ENCODE data around the gene BLNK.
"Not testable (repeated sequence)": the region's sequence is repeated elsewhere in the genome, so short reads cannot be mapped to it uniquely, and the experiment has no call there.

Gene BLNK

DNA sequence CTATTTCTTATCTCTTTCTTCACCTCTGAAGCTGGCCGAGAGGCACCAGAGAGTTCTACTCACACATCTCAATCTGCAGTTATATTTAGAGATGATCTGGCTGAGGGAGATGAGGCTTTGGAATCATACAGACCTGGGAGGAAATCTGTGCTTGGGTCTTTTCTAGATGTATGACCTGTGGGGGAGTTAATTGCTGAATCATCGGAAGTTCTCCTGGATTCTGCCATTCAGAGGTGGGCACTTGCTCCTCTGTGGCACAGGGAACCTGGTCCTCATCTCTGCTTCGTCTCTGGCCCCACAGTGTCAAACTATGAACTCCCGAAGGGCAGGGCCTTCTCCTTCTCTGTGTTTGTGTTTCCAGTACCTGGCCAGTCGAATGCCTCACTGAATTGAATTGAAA lies 52.5 kb downstream of the BLNK start:
- DNase-seq = no peak

DNA sequence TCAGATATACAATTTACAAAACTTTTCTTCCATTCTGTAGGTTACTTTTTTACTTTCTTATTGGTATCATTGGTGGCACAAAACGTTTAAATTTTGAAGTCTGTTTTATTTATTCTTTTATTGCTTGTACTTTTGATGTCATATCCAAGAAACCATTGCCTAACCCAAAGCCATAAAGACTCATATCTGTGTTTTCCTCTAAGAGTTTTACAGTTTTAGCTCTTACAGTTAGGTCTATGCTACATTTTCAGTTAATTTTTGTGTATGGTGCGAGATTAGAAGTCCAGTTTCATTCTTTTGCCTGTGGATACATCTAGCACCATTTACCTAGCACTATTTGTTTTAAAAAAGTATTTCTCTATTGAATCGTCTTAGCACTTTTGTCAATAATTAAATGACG lies 53.7 kb downstream of the BLNK start:
- no peak for DNase-seq

DNA sequence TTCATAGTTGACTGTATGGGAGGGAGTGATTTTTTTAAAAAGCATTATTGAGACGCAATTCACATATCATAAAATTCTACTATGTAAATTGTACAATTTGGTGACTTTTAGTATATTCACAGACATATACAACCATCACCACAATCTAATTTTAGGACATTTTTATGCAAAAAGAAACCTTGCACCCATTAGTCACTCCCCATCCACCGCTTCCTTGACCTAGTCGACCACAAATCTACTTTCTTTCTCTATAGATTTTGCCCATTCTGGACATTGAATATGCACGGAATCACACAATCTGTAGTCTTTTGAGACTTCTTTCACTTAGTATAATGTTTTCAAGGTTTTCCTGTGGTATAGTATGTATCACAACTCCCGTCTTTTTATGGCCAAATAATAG lies 54.6 kb downstream of the BLNK start:
- DNase-seq = no peak

DNA sequence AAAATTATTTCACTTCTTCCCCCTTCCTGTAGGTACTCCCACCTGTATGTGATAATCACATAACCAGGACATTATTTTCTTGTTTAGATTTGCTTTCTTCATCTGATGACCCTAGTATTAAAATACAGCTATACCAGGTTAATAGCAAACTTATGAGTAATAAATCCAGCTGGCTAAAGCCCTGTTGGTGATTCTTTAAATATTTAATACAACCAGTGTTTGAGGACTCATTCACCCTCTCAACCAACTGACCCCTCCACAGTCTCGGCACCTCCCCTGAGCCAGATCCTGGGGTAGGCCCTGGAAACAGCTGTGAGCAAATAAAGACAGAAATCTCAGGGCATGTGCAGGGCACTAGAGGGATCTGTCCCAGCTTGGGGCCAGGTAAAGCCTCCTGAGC lies 58.5 kb downstream of the BLNK start:
- no peak for DNase-seq

DNA sequence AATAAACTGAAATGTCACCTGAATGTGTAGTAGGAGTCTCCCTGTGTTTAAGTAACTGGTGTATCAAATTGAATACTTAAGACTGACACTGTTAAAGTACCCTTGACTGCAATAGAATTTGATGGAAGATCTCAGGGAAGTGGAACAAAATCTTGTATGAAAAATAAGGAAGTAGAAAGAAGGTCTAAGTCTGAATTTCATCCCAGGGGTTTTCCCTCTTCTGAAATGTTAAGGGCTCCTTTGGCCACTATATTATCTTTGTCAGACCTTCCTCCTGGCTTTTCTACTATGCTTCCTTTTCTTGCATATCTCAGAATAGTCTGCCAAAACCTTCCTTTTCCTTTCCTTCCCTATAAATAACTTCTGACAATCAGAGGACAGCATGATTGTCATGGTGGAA lies 59.6 kb downstream of the BLNK start:
- DNase-seq = no peak

DNA sequence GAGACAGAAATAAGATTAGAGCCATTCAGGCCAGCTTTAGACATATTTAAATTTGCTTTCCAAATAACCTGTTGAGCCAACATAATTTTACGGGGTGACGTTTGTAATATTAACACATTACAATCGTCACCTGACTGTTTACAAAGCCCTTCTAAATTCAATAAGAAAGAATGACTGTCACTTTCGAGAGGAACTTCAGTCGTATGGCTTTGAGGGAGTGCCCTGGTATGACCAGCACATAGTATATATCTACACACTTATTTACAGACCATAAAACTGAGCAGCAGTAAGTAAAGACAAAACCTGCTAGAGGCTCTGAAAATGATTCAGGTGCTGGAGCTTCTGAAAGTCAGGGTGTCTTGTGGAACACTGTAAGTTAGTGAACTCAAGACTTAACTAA lies 62.4 kb downstream of the BLNK start:
- no peak for DNase-seq

DNA sequence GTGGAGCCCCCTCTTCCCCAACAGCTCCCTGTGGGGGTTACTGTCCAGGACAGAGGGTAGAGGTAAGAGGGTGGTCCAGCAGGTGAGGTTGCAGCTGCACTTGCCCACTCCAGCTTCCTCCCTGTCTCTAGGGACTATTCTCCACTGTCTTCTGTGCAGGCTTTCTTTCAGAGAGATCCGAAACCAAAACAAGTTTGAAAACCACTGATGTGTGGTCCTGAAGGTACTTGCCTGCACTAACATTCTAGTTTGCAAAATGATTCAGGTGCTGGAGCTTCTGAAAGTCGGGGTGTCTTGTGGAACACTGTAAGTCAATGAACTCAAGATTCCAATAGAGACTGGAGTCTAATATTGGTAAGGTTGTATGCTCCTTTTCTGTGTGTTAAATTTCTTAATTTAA lies 63.1 kb downstream of the BLNK start:
- DNase-seq = no peak

DNA sequence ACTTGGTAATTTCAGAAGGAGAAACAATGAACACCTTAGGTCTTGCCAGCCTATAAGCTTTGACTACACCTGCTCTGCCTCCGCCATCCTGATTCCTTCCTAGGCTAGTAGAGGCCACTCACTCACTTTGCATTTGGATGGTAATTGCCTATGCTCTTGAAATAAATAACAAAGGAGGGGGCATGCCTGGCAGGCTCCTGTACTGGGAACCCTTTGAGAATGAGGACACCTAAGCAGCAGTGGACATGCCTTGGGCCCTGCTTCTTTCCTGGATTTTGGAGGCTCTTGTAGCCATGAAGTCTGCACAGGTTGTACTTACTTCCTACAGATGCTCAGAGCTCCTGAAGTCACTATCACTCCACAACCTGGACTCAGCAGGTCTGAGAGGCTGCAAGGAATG lies 65.8 kb downstream of the BLNK start:
- no peak for DNase-seq

DNA sequence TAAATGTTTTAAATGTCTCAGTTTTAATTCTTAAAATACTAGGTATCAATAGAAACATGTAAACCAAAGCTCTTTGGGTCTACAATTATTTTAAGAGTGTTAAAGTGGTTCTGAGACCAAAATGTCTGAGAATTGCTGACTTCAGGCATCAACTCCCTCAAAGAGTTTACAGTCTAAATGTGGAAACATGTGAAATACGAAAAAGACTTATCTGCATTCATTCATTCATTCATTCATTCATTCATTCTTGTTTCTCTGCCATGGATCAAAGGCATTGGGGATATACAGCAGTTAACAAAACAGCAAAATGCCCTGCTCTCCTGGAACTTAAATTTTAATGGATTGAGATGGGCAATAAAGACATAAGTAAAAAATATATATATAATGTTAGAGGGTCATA lies 69.8 kb downstream of the BLNK start:
- no peak for DNase-seq

DNA sequence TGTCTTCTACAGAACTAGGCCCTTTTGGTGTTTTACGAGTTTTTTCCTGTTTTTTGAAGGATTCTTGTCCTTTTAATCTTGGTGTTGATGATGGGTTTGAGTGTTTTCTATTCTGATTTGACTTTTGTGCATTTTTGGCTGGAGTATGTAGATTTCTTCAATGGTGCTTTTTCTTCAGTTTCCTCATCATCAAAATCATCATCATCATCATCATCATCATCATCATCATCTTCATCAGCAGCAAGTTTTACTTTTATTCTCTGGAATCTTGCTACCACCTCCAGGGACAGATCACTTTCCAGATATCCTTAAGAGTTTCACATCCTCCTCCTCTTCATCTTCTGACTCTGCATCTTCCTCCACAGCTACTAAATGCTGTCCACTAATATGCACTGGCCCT lies 81.9 kb downstream of the BLNK start:
- not testable (repeated sequence) for DNase-seq

DNA sequence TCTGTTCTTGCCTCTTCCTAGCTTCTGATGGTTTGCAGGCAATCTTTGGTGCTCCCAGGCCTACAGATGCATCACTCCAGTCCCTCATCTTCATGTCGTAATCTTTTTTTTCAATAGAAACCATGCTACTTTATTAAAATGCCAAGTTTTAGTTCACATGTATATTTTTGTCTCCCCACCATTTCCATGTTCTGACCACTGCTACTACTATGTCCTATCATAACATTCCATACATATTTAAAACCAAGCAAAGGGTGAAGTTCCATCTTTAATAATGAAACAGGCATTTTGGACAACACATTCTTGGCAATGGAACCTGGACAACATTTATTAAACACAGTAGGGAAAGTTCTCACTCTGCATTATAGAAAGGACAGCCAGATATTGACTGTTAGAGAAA lies 82.5 kb downstream of the BLNK start:
- DNase-seq = no peak

DNA sequence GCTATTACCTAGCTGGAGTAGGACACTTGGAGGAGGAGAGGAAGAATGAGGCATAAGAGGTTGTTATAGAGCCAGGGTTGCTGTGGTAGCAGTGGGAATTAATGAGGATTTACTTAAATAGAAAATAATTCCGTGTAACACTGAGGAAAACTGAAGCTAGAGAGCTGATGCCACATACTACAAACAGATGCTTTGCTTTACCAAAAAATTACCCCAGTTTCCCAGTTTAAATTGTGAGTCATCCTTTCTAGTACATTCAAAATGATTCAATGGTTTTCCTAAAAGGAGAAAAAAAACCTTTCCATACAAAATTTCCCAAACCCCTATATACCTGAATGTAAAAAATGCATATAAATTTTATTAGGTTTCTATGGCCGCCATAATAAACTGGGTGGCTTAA lies 82.9 kb downstream of the BLNK start:
- DNase-seq = no peak

DNA sequence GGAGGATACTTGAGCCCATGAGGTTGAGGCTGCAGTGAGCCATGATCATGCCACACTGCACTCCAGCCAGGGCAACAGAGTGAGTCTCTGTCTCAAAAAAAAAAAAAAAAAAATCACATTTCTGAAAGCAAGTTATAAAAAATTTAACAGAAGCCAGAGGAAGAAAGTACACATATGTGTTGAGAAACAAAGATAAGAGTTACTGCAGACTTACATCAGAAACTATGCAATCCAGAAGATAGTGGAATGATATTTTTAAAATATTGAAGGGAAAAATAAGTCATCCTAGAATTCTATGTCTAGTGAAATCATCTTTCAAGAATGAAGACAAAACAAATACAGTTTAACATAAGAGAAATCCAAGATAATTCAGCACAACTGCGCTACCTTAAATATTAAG lies 94.4 kb downstream of the BLNK start:
- DNase-seq = no peak

DNA sequence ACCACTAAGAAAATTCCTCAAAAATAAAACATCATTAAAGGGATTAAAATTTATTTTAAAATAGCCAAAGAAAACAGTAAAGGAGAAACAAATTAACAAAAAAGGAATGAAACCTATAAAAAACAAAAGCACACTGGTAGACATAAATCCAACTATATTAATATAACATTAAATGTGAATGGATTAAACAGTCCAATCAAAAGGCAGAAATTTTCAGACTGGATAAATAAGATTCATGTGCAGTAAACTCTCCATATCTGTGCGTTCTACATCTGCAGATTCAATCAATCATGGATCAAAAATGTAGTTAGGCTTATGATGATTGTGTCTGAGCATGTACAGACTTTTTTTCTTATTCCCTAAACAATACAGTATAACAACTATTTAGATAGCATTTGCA lies 98.7 kb downstream of the BLNK start:
- no peak for DNase-seq

DNA sequence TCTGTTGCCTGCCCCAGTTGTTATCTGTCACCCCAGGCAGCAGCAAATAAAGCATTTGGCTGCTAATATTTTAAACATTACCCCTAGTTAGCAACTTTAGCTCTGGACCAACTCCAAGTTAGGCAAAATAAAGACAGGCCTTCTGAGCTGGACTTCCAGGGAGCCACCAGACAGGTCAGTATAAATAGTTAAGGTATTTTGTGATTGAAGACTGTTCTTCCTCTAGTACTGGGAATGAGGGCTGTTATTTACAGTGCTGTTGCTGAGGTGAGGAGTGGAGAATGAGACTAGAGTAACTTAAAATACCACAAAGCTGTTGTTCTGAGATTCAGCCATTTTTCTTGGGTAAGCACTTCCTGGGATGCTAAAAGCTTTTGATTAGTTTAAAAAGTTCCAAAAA lies 101.1 kb downstream of the BLNK start:
- no peak for DNase-seq

DNA sequence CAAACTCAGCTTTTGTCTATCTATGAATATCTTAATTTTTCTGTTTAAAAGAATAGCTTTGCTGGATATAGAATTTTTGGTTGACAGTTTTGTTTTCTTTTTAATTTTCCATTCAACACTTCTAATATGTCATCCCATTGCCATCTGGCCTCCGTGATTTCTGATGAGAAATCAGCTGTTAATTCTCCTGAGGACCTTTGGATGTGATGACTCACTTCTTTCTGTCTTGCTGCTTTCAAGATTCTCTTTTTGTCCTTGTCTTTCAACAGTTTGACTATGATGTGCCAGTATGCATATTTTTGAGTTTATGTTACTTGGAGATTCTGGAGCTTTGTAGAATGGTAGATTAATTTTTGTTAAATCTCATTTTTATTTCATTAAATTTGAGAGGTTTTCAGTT lies 102.8 kb downstream of the BLNK start:
- DNase-seq = no peak

DNA sequence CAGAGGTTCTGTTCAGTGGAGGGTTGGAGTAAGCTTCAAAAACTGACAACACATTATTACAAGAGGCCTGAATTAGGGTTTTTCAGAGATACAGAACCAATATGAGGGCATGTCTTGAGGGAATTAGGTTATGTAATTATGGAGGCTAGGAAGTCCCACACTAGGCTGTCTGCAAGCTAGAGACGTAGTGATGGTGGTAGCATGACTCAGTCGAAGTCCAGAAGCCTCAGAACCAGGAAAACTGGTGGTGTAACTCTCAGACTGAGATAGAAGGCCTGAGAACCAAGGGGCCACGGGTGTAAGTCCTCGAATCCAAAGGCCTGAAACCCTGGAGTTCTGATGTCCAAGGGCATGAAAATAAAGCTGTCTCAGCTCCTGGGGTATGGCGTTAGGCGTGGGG lies 105.6 kb downstream of the BLNK start:
- no peak for DNase-seq

DNA sequence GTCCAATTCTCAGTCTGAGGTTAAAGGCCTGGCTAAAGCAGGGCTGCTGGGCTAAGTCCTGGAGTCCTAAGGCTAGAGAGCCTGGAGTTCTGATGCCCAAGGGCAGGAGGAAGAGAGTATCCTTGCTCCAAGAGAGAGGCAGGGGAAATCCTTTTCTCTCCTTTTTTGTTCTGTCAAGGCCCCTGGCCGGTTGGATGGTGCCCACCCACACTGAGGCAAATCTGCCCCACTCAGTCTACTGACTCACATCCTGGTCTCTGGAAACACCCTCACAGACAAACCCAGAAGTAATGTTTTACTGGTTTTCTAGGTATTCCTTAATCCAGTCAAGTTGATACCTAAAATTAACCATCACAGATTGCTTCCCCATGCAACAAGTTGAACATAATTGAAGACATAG lies 118.3 kb downstream of the BLNK start:
- no peak for DNase-seq

DNA sequence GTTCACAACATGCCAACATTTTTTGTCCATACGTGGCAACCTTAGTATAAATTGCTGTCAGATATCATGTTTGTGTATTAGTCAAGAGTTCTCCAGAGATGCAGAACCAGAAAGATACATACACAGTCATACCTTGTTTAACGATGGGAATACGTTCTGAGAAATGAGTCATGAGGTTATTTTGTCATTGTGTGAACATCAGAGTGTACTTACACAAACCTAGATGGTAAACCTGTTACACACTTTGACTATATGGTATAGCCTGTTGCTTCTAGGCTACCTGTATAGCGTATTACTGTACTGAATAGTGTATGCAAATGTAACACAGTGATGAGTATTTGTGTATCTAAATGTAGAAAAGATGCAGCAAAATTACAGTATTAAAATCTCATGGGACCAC lies 118.9 kb downstream of the BLNK start:
- no peak for DNase-seq

Measured in stimulated activated CD4-positive, alpha-beta T cell treated with anti-CD3 and anti-CD28 coated beads, Interleukin-2, amount 100 ng/mL, for 24 hours (primary cell).